Mucosa of rectum (tissue), 2 donors: ENCODE data around the gene TFPI.

ENCODE experiments used
- H3K27ac ChIP-seq, 2 donors: one replicate each; pipeline ENCODE4 v1.7.0; 2013; ENCODE audit warnings: inconsistent platforms in 2 of 2, low read depth in 2 of 2, low read length in 2 of 2
- H3K27me3 ChIP-seq, 2 donors: one replicate each; pipeline ENCODE4 v1.7.0; 2013; ENCODE audit warnings: low read length in 2 of 2; ENCODE audit not compliant: control insufficient read depth in 2 of 2, insufficient read depth in 2 of 2
- H3K36me3 ChIP-seq, 2 donors: one replicate each; pipeline ENCODE4 v1.7.0; 2013; ENCODE audit warnings: low read length in 2 of 2; ENCODE audit not compliant: control insufficient read depth in 2 of 2, insufficient read depth in 2 of 2
- H3K4me1 ChIP-seq, 2 donors: one replicate each; pipeline ENCODE4 v1.7.0; 2013; ENCODE audit warnings: low read length in 2 of 2, mild to moderate bottlenecking in 1 of 2; ENCODE audit not compliant: control insufficient read depth in 2 of 2, insufficient read depth in 2 of 2
- H3K4me3 ChIP-seq, 2 donors: one replicate each; pipeline ENCODE4 v1.7.0; 2013; ENCODE audit warnings: low read length in 2 of 2
- H3K9ac ChIP-seq, 2 donors: one replicate each; pipeline ENCODE4 v1.7.0; 2013; ENCODE audit warnings: low read length in 2 of 2, low read depth in 1 of 2, mild to moderate bottlenecking in 1 of 2
- H3K9me3 ChIP-seq, 2 donors: one replicate each; pipeline ENCODE4 v1.7.0; 2013; ENCODE audit warnings: low read length in 2 of 2; ENCODE audit not compliant: control insufficient read depth in 2 of 2
- donor health status: healthy.
- donor health status: Normal muscosa, but diverticular disease.

TFPI gene

GRCh38 chr2:187424146-187424545 lies 130.1 kb downstream of the TFPI start:
- no peaks in the 10 kb centered on the region for H3K27me3 ChIP-seq
- no peak overlapping the region for H3K9ac ChIP-seq
- no peaks in the 10 kb centered on the region for H3K4me1 ChIP-seq
- no peak overlapping the region for H3K4me3 ChIP-seq
- H3K9me3 ChIP-seq: no peaks in the 10 kb centered on the region
- no peaks in the 10 kb centered on the region for H3K36me3 ChIP-seq
- no peak overlapping the region for H3K27ac ChIP-seq

GRCh38 chr2:187422282-187422681 lies 132.0 kb downstream of the TFPI start:
- H3K4me1 ChIP-seq: no peaks in the 10 kb centered on the region
- H3K27ac ChIP-seq: no peak overlapping the region
- no peak overlapping the region for H3K4me3 ChIP-seq
- no peak overlapping the region for H3K9ac ChIP-seq
- no peaks in the 10 kb centered on the region for H3K27me3 ChIP-seq
- no peaks in the 10 kb centered on the region for H3K9me3 ChIP-seq
- H3K36me3 ChIP-seq: no peaks in the 10 kb centered on the region

- Histone ChIP-seq H3K36me3 (no peaks in the 10 kb centered on the region), H3K4me3 (no peak overlapping the region), H3K9me3 (no peaks in the 10 kb centered on the region), H3K9ac (no peak overlapping the region), H3K27me3 (no peaks in the 10 kb centered on the region), H3K27ac (no peak overlapping the region), H3K4me1 (no peaks in the 10 kb centered on the region)
Observed at GRCh38 chr2:187421519-187421918, 132.7 kb downstream of the TFPI start.

GRCh38 chr2:187419808-187420207 lies 134.4 kb downstream of the TFPI start:
- H3K27me3 ChIP-seq: no peaks in the 10 kb centered on the region
- no peak overlapping the region for H3K4me3 ChIP-seq
- H3K9ac ChIP-seq: no peak overlapping the region
- H3K4me1 ChIP-seq: no peaks in the 10 kb centered on the region
- no peaks in the 10 kb centered on the region for H3K36me3 ChIP-seq
- H3K27ac ChIP-seq: no peak overlapping the region
- H3K9me3 ChIP-seq: no peaks in the 10 kb centered on the region

- H3K4me1 ChIP-seq: no peaks in the 10 kb centered on the region
- H3K27ac ChIP-seq: no peak overlapping the region
- no peak overlapping the region for H3K4me3 ChIP-seq
- H3K36me3 ChIP-seq: no peaks in the 10 kb centered on the region
- no peaks in the 10 kb centered on the region for H3K9me3 ChIP-seq
- no peak overlapping the region for H3K9ac ChIP-seq
- H3K27me3 ChIP-seq: no peaks in the 10 kb centered on the region
Observed at GRCh38 chr2:187415449-187415848, 138.8 kb downstream of the TFPI start.
